ENCODE data around the gene RXRA.

RXRA gene

GRCh38 chr9:134336924-134337323 is 10.7 kb downstream of the RXRA start:
- TF ChIP-seq EZH2phosphoT487 (conservative IDR thresholded peaks at IDR 0.05; ENCODE audit: low read length) (no peak), CTCF (IDR thresholded peaks at IDR 0.05; ENCODE audit: insufficient read depth, low read length, poor library complexity, severe bottlenecking) (no peak)
- no peaks in the 10 kb centered on the region for H3K9me2 ChIP-seq (replicated peaks; ENCODE audit: insufficient read depth, low read length)
- no peaks in the 10 kb centered on the region for H4K20me1 ChIP-seq (ENCODE audit: low read depth, low read length)

GRCh38 chr9:134337469-134337868 is 11.2 kb downstream of the RXRA start:
- Histone ChIP-seq H3K79me2 (ENCODE audit: insufficient read depth, low read length) (no peaks in the 10 kb centered on the region), H3K27me3 (ENCODE audit: low read length) (no peaks in the 10 kb centered on the region), H3K4me3 (ENCODE audit: insufficient read depth, low read length, poor library complexity, severe bottlenecking) (no peak overlapping the region), H3F3A (ENCODE audit: insufficient read depth) (no peaks in the 10 kb centered on the region), H3K9me3 (ENCODE audit: insufficient read depth, low read length) (no peaks in the 10 kb centered on the region), H3K36me3 (ENCODE audit: low read length) (no peaks in the 10 kb centered on the region), H2AFZ (ENCODE audit: low read depth, low read length, severe bottlenecking) (no peak overlapping the region), H3K4me2 (ENCODE audit: low read depth, low read length, poor library complexity, severe bottlenecking) (no peak overlapping the region), H3K9ac (ENCODE audit: low read length) (no peak overlapping the region), H4K20me1 (ENCODE audit: low read depth, low read length) (no peaks in the 10 kb centered on the region), H3K27ac (ENCODE audit: low read depth, low read length) (no peak overlapping the region), H3K9me2 (replicated peaks; ENCODE audit: insufficient read depth, low read length) (no peaks in the 10 kb centered on the region)
- TF ChIP-seq CTCF (IDR thresholded peaks at IDR 0.05; ENCODE audit: insufficient read depth, low read length, poor library complexity, severe bottlenecking) (no peak), EZH2phosphoT487 (conservative IDR thresholded peaks at IDR 0.05; ENCODE audit: low read length) (no peak)

More at GRCh38 chr9:134336924-134337323, 10.7 kb downstream of the RXRA start:
- no peak overlapping the region for H2AFZ ChIP-seq (ENCODE audit: low read depth, low read length, severe bottlenecking)
- no peaks in the 10 kb centered on the region for H3K36me3 ChIP-seq (ENCODE audit: low read length)
- no peaks in the 10 kb centered on the region for H3K27me3 ChIP-seq (ENCODE audit: low read length)
- H3K4me3 ChIP-seq (ENCODE audit: insufficient read depth, low read length, poor library complexity, severe bottlenecking) = no peak overlapping the region
- no peak overlapping the region for H3K9ac ChIP-seq (ENCODE audit: low read length)
- no peak overlapping the region for H3K4me2 ChIP-seq (ENCODE audit: low read depth, low read length, poor library complexity, severe bottlenecking)
- no peaks in the 10 kb centered on the region for H3K9me3 ChIP-seq (ENCODE audit: insufficient read depth, low read length)
- H3F3A ChIP-seq (ENCODE audit: insufficient read depth) = no peaks in the 10 kb centered on the region
- no peaks in the 10 kb centered on the region for H3K79me2 ChIP-seq (ENCODE audit: insufficient read depth, low read length)
- no peak overlapping the region for H3K27ac ChIP-seq (ENCODE audit: low read depth, low read length)

GRCh38 chr9:134338394-134339182 is 12.3 kb downstream of the RXRA start:
- no peaks in the 10 kb centered on the region for H3F3A ChIP-seq (ENCODE audit: insufficient read depth)
- H3K36me3 ChIP-seq (ENCODE audit: low read length) = no peaks in the 10 kb centered on the region
- TF ChIP-seq CTCF (IDR thresholded peaks at IDR 0.05; ENCODE audit: insufficient read depth, low read length, poor library complexity, severe bottlenecking) (no peak), EZH2phosphoT487 (conservative IDR thresholded peaks at IDR 0.05; ENCODE audit: low read length) (no peak)
- H2AFZ ChIP-seq (ENCODE audit: low read depth, low read length, severe bottlenecking) = no peak overlapping the region
- H4K20me1 ChIP-seq (ENCODE audit: low read depth, low read length) = no peaks in the 10 kb centered on the region
- no peaks in the 10 kb centered on the region for H3K9me2 ChIP-seq (replicated peaks; ENCODE audit: insufficient read depth, low read length)
- H3K4me2 ChIP-seq (ENCODE audit: low read depth, low read length, poor library complexity, severe bottlenecking) = no peak overlapping the region
- no peak overlapping the region for H3K27ac ChIP-seq (ENCODE audit: low read depth, low read length)
- no peaks in the 10 kb centered on the region for H3K27me3 ChIP-seq (ENCODE audit: low read length)
- H3K4me3 ChIP-seq (ENCODE audit: insufficient read depth, low read length, poor library complexity, severe bottlenecking) = no peak overlapping the region
- no peak overlapping the region for H3K9ac ChIP-seq (ENCODE audit: low read length)
- H3K9me3 ChIP-seq (ENCODE audit: insufficient read depth, low read length) = no peaks in the 10 kb centered on the region
- no peaks in the 10 kb centered on the region for H3K79me2 ChIP-seq (ENCODE audit: insufficient read depth, low read length)

Data from SU-DHL-6 (cell line).